ENCODE results near the gene ABI2.

The ABI2 gene

DNA sequence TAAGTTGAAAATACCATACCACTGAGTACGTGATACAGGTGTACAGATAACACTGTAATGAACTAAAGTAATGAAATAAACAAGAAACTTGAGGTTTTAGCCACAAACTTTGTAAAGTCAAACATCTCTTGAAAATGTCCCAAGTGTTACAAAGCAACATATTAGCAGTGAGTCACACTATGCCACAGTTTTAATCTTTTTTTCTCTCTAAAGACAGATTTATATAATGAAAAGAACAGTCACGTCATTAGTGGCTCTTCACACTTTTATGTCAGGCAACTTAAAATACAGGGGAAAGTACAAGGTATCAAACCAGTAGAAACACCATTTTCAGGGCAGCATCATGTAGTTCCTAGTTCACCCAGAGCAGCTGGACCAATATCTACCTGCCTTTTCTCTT is 164.8 kb downstream of the ABI2 start:
- no peak overlapping the region for H3K27ac ChIP-seq (ENCODE audit: low read depth, low read length, poor library complexity, severe bottlenecking)
- no peaks in the 10 kb centered on the region for H3K9me2 ChIP-seq (ENCODE audit: low read depth, low read length)
- no peaks in the 10 kb centered on the region for H3K27me3 ChIP-seq (ENCODE audit: insufficient read depth, low read length)
- no peak overlapping the region for H3K9ac ChIP-seq (ENCODE audit: low read length)
- H3K36me3 ChIP-seq (ENCODE audit: insufficient read depth, low read length) = no peaks in the 10 kb centered on the region
- H3K9me3 ChIP-seq (ENCODE audit: low read length) = no peaks in the 10 kb centered on the region
- H3K79me2 ChIP-seq (ENCODE audit: insufficient read depth, low read length) = no peaks in the 10 kb centered on the region
- no peaks in the 10 kb centered on the region for H3F3A ChIP-seq (ENCODE audit: insufficient read depth, low read length)
- peaks cover 4% of the 10 kb centered on the region for H3K4me1 ChIP-seq (ENCODE audit: insufficient read depth, low read length, severe bottlenecking)
- no peak for TF ChIP-seq EZH2 (IDR thresholded peaks at IDR 0.05; ENCODE audit: borderline replicate concordance, low read length)
- TF ChIP-seq, protein P1, sequence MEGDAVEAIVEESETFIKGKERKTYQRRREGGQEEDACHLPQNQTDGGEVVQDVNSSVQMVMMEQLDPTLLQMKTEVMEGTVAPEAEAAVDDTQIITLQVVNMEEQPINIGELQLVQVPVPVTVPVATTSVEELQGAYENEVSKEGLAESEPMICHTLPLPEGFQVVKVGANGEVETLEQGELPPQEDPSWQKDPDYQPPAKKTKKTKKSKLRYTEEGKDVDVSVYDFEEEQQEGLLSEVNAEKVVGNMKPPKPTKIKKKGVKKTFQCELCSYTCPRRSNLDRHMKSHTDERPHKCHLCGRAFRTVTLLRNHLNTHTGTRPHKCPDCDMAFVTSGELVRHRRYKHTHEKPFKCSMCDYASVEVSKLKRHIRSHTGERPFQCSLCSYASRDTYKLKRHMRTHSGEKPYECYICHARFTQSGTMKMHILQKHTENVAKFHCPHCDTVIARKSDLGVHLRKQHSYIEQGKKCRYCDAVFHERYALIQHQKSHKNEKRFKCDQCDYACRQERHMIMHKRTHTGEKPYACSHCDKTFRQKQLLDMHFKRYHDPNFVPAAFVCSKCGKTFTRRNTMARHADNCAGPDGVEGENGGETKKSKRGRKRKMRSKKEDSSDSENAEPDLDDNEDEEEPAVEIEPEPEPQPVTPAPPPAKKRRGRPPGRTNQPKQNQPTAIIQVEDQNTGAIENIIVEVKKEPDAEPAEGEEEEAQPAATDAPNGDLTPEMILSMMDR (IDR thresholded peaks at IDR 0.05; ENCODE audit: low read length) = no peak
- no peak overlapping the region for H3K4me2 ChIP-seq (ENCODE audit: low read length)
- no peak overlapping the region for H3K4me3 ChIP-seq (ENCODE audit: low read depth, low read length, poor library complexity, severe bottlenecking)
- no peak overlapping the region for H2AFZ ChIP-seq (ENCODE audit: low read length)
- H4K20me1 ChIP-seq (ENCODE audit: insufficient read depth, low read length) = no peaks in the 10 kb centered on the region

Data from OCI-LY1 (cell line).